Skeletal muscle tissue (tissue), 4 donors: ENCODE data around the gene CRACR2A. TPM values are rescaled to one million over a fixed set of nuclear protein-coding genes. Genes with fewer than 3 reads are reported as not detected.

Experiments
- H3K27ac ChIP-seq: one replicate; pipeline ENCODE4 v1.7.0; 2013; ENCODE audit warnings: mild to moderate bottlenecking, low read depth, low read length, inconsistent platforms
- H3K27me3 ChIP-seq, 3 donors: one replicate each; pipeline ENCODE4 v1.7.0; 2013; ENCODE audit warnings: low read length in 3 of 3; ENCODE audit not compliant: control insufficient read depth in 3 of 3, insufficient read depth in 3 of 3
- H3K36me3 ChIP-seq, 3 donors: one replicate each; pipeline ENCODE4 v1.7.0; 2013; ENCODE audit warnings: low read length in 3 of 3; ENCODE audit not compliant: control insufficient read depth in 3 of 3, insufficient read depth in 3 of 3
- H3K4me1 ChIP-seq, 3 donors: one replicate each; pipeline ENCODE4 v1.7.0; 2013; ENCODE audit warnings: low read length in 3 of 3, mild to moderate bottlenecking in 3 of 3; ENCODE audit not compliant: control insufficient read depth in 3 of 3, insufficient read depth in 3 of 3
- H3K4me3 ChIP-seq, 3 donors: one replicate each; pipeline ENCODE4 v1.7.0; 2013; ENCODE audit warnings: low read length in 3 of 3
- H3K9ac ChIP-seq, 3 donors: one replicate each; pipeline ENCODE4 v1.7.0; 2013; ENCODE audit warnings: low read length in 3 of 3, mild to moderate bottlenecking in 3 of 3, moderate library complexity in 2 of 3, low read depth in 1 of 3
- H3K9me3 ChIP-seq, 3 donors: one replicate each; pipeline ENCODE4 v1.7.0; 2013; ENCODE audit warnings: low read length in 3 of 3; ENCODE audit not compliant: control insufficient read depth in 3 of 3
- total RNA-seq: library from RNA; depleted of rRNA; stranded (reverse); fragments of >200 nt; gene quantifications from one replicate; pipeline ENCODE4 v1.2.3, GENCODE V29; 2014
- donor health status: Osteomylitis.

The CRACR2A gene
- total RNA-seq, 1 donor from 2014 or later, result 2.1 TPM

DNA sequence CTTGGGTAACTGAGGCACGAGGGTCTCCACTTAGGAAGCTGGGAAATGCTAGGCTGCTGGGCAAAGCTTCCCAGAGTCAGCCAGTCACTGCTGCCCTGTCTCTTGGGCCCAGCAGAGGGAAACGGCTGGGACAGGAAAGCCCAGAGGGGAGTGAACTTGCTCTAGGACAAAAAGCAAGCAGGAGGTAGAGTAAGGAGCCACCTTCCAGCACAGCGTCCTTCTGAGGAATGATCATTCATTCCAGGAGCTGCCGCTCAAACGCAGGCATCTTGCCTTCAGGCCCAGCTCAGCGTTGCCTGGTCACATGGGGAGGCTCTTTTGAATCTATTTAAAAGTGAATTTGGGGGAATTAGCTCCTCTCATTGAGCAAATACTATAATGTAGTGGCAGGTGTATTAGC is 118.6 kb downstream of the CRACR2A start:
- no peak overlapping the region for H3K9ac ChIP-seq
- no peaks in the 10 kb centered on the region for H3K36me3 ChIP-seq
- no peaks in the 10 kb centered on the region for H3K9me3 ChIP-seq
- no peak overlapping the region for H3K27ac ChIP-seq
- no peaks in the 10 kb centered on the region for H3K27me3 ChIP-seq
- no peaks in the 10 kb centered on the region for H3K4me1 ChIP-seq
- no peak overlapping the region for H3K4me3 ChIP-seq

- Histone ChIP-seq H3K9ac (no peak overlapping the region), H3K4me3 (no peak overlapping the region), H3K4me1 (no peaks in the 10 kb centered on the region), H3K27me3 (no peaks in the 10 kb centered on the region), H3K36me3 (no peaks in the 10 kb centered on the region), H3K27ac (no peak overlapping the region), H3K9me3 (no peaks in the 10 kb centered on the region)
These were observed 119.5 kb downstream of the CRACR2A start for GRCh38 chr12:3633396-3633795.

DNA sequence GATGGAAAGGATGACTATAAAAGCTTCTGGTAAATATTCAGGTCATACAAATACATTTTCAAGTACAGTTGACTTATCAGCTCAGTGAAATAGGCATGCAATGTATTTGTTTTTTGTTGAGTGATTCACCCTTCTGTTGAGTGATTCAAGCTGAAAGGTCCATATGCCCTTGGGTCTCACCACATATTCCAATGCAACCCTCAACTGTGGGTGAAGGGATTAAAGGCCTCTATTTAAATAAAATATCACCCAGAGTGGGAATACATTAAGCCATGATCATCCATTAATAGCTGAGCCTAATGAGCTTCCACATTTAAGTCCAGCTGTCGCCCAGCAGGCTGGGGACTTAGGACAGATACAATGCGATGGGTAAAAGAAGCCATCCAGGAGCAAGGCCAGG is 120.2 kb downstream of the CRACR2A start:
- H3K9ac ChIP-seq, result no peak overlapping the region

GRCh38 chr12:3632256-3632655 is 120.7 kb downstream of the CRACR2A start:
- Histone ChIP-seq H3K9ac (no peak overlapping the region), H3K4me3 (no peak overlapping the region), H3K9me3 (no peaks in the 10 kb centered on the region), H3K4me1 (no peaks in the 10 kb centered on the region), H3K36me3 (no peaks in the 10 kb centered on the region), H3K27me3 (no peaks in the 10 kb centered on the region), H3K27ac (no peak overlapping the region)

More for the DNA sequence above, 120.2 kb downstream of the CRACR2A start:
- Histone ChIP-seq H3K4me1 (no peaks in the 10 kb centered on the region), H3K36me3 (no peaks in the 10 kb centered on the region), H3K27ac (no peak overlapping the region), H3K27me3 (no peaks in the 10 kb centered on the region), H3K9me3 (no peaks in the 10 kb centered on the region), H3K4me3 (no peak overlapping the region)

DNA sequence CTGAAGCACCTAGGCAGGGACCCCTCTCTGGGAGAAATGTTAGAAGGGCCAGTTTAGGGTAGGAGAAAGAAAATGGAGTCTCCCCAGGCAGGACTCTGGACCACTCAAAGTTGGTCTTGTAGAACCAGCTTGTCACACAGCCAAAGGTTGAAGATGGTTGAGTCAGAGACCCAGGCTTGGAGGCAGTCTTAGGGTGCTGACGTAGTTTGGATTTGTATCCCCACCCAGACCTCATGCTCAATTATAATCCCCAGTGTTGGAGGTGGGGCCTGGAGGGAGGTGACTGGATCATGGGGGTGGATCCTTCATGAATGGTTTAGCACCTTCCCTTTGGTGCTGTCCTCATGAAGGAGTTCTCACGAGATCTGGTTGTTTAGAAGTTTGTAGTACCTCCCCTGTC is 121.2 kb downstream of the CRACR2A start:
- Histone ChIP-seq H3K9me3 (no peaks in the 10 kb centered on the region), H3K27ac (no peak overlapping the region), H3K4me1 (no peaks in the 10 kb centered on the region), H3K4me3 (no peak overlapping the region), H3K27me3 (no peaks in the 10 kb centered on the region), H3K9ac (no peak overlapping the region), H3K36me3 (no peaks in the 10 kb centered on the region)

- no peak overlapping the region for H3K9ac ChIP-seq
- H3K4me1 ChIP-seq, result no peaks in the 10 kb centered on the region
- no peaks in the 10 kb centered on the region for H3K36me3 ChIP-seq
- no peaks in the 10 kb centered on the region for H3K27me3 ChIP-seq
- no peaks in the 10 kb centered on the region for H3K9me3 ChIP-seq
- no peak overlapping the region for H3K4me3 ChIP-seq
- H3K27ac ChIP-seq, result no peak overlapping the region
These were observed 121.7 kb downstream of the CRACR2A start for GRCh38 chr12:3631272-3631637.

DNA sequence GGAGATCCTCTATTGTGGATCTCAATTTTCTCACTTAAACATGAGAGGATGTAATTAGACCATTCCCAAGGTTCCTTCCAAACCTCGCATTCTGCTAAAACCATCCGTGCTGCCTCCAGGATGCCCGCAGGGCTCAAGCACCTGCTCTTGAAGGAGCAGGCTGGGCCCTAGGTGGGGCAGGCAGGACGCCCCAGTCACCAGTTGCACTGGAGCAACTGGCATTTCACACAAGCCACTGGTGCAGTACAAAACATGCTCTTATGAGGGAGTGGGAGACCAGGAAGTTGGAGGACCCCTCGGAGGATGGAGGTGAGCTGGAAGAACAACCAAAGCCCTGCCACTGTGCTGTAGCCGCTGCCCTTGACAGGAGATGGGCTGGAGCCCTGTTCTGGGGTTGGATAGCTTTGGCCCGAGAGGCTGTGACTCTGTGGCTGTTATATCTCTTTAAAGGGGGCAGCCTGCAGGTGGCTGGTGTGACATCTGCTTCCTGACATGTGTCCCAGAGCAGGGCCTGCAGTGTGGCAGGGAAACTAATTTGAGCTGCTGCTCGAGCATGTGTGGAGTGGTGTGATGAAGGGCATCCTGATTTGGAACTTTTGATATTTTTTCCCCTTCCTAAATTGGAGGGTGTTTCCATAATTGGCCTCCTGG is 122.2 kb downstream of the CRACR2A start:
- H3K36me3 ChIP-seq, result no peaks in the 10 kb centered on the region
- no peaks in the 10 kb centered on the region for H3K9me3 ChIP-seq
- no peaks in the 10 kb centered on the region for H3K27me3 ChIP-seq
- no peaks in the 10 kb centered on the region for H3K4me1 ChIP-seq
- no peak overlapping the region for H3K27ac ChIP-seq
- H3K4me3 ChIP-seq, result no peak overlapping the region
- H3K9ac ChIP-seq, result no peak overlapping the region

DNA sequence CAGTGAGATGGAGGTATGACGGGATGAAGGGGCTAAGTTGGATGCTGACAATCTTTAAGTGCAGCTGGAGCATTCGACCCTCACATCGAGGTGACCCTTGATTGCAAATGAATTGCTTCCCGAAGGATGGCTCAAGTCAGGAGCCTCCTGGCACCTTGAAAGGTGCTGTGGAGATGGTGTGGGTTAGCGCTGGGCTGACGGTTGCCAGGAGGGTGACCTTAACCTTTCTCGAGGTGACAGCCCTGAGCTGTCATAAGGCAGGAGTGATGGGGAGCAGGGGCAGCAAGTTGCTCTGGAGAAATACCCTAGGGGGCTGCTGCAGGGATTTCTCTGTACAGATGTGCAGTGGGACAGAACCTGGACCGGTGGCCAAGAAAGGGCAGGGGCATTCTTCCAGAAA is 122.8 kb downstream of the CRACR2A start:
- H3K27me3 ChIP-seq, result no peaks in the 10 kb centered on the region
- H3K4me1 ChIP-seq, result no peaks in the 10 kb centered on the region
- H3K9me3 ChIP-seq, result no peaks in the 10 kb centered on the region
- no peak overlapping the region for H3K9ac ChIP-seq
- H3K4me3 ChIP-seq, result no peak overlapping the region
- H3K27ac ChIP-seq, result no peak overlapping the region
- no peaks in the 10 kb centered on the region for H3K36me3 ChIP-seq

DNA sequence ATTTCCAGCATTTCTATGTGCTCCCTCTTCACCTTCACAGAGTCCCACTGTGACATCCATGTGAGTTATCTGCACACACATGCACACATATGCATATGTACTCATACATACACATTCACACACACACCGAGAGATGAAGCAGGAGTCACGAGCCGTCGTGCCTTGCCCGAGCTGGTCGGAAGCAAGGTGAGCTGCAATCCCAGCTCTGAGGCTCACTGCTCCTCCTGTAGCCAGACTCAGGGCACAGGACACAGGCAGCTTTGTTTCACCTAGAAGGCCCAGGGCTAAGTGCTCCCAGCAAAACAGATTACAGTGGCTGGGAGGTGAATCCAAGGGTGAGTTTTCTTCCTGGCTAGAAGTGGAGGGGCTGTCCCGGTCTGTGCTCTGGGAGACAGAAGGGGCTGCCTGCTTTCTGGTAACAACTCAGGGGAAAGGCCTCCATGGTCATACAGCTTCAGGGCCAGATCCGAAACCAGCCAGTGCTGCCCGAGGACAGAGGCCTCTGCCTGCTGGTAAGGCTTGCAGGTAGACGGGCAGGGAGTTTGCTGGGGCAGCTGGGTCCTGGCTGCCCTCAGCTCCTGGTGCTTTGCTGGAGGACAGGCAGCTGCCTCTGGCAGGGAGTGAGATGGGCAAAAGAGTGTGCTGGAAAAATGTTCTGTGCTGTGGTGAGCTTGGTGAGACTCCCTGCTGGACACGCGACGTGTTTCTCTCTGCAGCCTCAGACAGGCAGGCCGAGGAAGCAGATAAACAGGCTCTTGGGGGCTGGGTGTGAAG is 123.7 kb downstream of the CRACR2A start:
- H3K27me3 ChIP-seq, result no peaks in the 10 kb centered on the region
- no peak overlapping the region for H3K27ac ChIP-seq
- no peak overlapping the region for H3K9ac ChIP-seq
- no peaks in the 10 kb centered on the region for H3K36me3 ChIP-seq
- H3K4me1 ChIP-seq, result no peaks in the 10 kb centered on the region
- no peak overlapping the region for H3K4me3 ChIP-seq
- H3K9me3 ChIP-seq, result no peaks in the 10 kb centered on the region

DNA sequence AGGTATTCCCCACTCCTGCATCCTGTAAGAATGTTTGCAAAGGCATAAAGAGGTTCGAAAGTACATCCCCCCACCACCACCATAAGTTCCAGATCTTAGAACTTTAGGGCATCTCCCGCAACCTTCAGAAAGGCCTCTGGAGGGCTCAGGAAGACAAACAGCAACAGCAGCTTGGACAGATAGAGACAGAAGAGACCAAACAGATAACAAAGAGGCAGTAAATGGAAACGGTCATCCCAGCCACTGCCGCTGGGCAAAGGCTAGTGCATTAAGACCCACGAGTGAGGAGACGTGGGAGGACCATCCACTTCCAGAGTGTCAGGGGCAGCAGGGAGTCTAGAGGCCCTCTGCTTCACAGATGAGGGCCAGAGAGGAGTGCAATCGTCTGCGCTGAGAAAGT is 124.3 kb downstream of the CRACR2A start:
- H3K36me3 ChIP-seq, result no peaks in the 10 kb centered on the region
- no peak overlapping the region for H3K4me3 ChIP-seq
- no peaks in the 10 kb centered on the region for H3K27me3 ChIP-seq
- H3K27ac ChIP-seq, result no peak overlapping the region
- no peak overlapping the region for H3K9ac ChIP-seq
- no peaks in the 10 kb centered on the region for H3K9me3 ChIP-seq
- no peaks in the 10 kb centered on the region for H3K4me1 ChIP-seq
